WTC11 (cell line): ENCODE measurements around the gene SIK2. TPM values are rescaled to one million over a fixed set of nuclear protein-coding genes. Genes with fewer than 3 reads are reported as not detected.

Source experiments
- ATAC-seq: fragments of 200-7000 bp; cut with Tn5 transposase; 2 replicates; pipeline ENCODE4 v1.10.0; 2021; ENCODE audit warnings: mild to moderate bottlenecking, moderate library complexity
- CTCF ChIA-PET: fragments of 300-600 bp; sonication (Branson Sonifier 250); formaldehyde crosslinking; loops from one replicate; lab custom pipeline; 2021; ENCODE audit warnings: antibody characterized with exemption; lab: Charles Lee
- POLR2A ChIA-PET: fragments of 350-600 bp; sonication (Branson Sonifier 250); formaldehyde crosslinking; loops from one replicate; lab custom pipeline; 2021; ENCODE audit warnings: antibody characterized with exemption; lab: Charles Lee
- DNase-seq: peaks from one replicate; pipeline ENCODE4 v3.0.0; 2021; ENCODE audit warnings: low spot score
- H3K27ac Mint-ChIP-seq: 2 replicates; pipeline ENCODE4 v1.8.0; 2021; ENCODE audit warnings: mixed read lengths
- H3K27me3 Mint-ChIP-seq: 2 replicates; pipeline ENCODE4 v1.8.0; 2021; ENCODE audit warnings: low read depth, mild to moderate bottlenecking, moderate library complexity, mixed read lengths
- H3K36me3 Mint-ChIP-seq: 2 replicates; pipeline ENCODE4 v1.8.0; 2021; ENCODE audit warnings: mixed read lengths
- H3K4me1 Mint-ChIP-seq: 2 replicates; pipeline ENCODE4 v1.8.0; 2022; ENCODE audit warnings: mixed read lengths
- H3K4me3 Mint-ChIP-seq: 2 replicates; pipeline ENCODE4 v1.8.0; 2021; ENCODE audit warnings: mild to moderate bottlenecking, moderate library complexity, mixed read lengths
- H3K9me3 Mint-ChIP-seq: 2 replicates; pipeline ENCODE4 v1.8.0; 2021; ENCODE audit warnings: mixed read lengths
- CREM ChIP-seq: sonication (generic); formaldehyde crosslinking; IDR thresholded peaks from 2 replicates; pipeline ENCODE4 v1.8.1; 2022; ENCODE audit warnings: mild to moderate bottlenecking, missing genetic modification reagents, moderate library complexity
- ESRRA ChIP-seq: sonication (generic); formaldehyde crosslinking; IDR thresholded peaks from 2 replicates; pipeline ENCODE4 v1.8.1; 2022; ENCODE audit warnings: mild to moderate bottlenecking, missing genetic modification reagents, borderline replicate concordance
- ETV6 ChIP-seq: sonication (generic); formaldehyde crosslinking; IDR thresholded peaks from 2 replicates; pipeline ENCODE4 v1.8.1; 2022; ENCODE audit warnings: mild to moderate bottlenecking, missing genetic modification reagents
- GRHL2 ChIP-seq: fragments of 250-450 bp; sonication (Bioruptor Pico); IDR thresholded peaks from 2 replicates; pipeline ENCODE4 v1.8.0; 2022; ENCODE audit warnings: mild to moderate bottlenecking, moderate library complexity; ENCODE audit not compliant: insufficient replicate concordance, severe bottlenecking
- MAX ChIP-seq: sonication (generic); formaldehyde crosslinking; IDR thresholded peaks from 2 replicates; pipeline ENCODE4 v1.8.0; 2022; ENCODE audit warnings: mild to moderate bottlenecking, missing genetic modification reagents
- MLX ChIP-seq: sonication (generic); formaldehyde crosslinking; IDR thresholded peaks from 2 replicates; pipeline ENCODE4 v1.8.1; 2023; ENCODE audit warnings: mild to moderate bottlenecking, missing genetic modification reagents, moderate library complexity
- MXD4 ChIP-seq: fragments of 250-450 bp; sonication (Bioruptor Pico); IDR thresholded peaks from 2 replicates; pipeline ENCODE4 v1.8.0; 2021; ENCODE audit warnings: mild to moderate bottlenecking, moderate library complexity, borderline replicate concordance
- NR2C2 ChIP-seq: sonication (generic); formaldehyde crosslinking; IDR thresholded peaks from 2 replicates; pipeline ENCODE4 v1.8.0; 2022; ENCODE audit warnings: mild to moderate bottlenecking, missing genetic modification reagents
- TP53 ChIP-seq: sonication (generic); formaldehyde crosslinking; IDR thresholded peaks from 2 replicates; pipeline ENCODE4 v1.8.1; 2023; ENCODE audit warnings: mild to moderate bottlenecking, missing genetic modification reagents
- USF1 ChIP-seq: sonication (generic); formaldehyde crosslinking; IDR thresholded peaks from 2 replicates; pipeline ENCODE4 v1.8.0; 2022; ENCODE audit warnings: mild to moderate bottlenecking, missing genetic modification reagents
- ZNF138 ChIP-seq: sonication (generic); formaldehyde crosslinking; conservative IDR thresholded peaks from 2 replicates; pipeline ENCODE4 v1.8.1; 2022; ENCODE audit warnings: mild to moderate bottlenecking, moderate library complexity, missing genetic modification reagents
- ZNF425 ChIP-seq: fragments of 250-450 bp; sonication (Bioruptor Pico); conservative IDR thresholded peaks from 2 replicates; pipeline ENCODE4 v1.9.0; 2021; ENCODE audit warnings: mild to moderate bottlenecking
- ZNF671 ChIP-seq: fragments of 250-450 bp; sonication (Bioruptor Pico); IDR thresholded peaks from 2 replicates; pipeline ENCODE4 v1.8.0; 2021; ENCODE audit warnings: mild to moderate bottlenecking
- ZSCAN18 ChIP-seq: fragments of 250-450 bp; sonication (Bioruptor Pico); IDR thresholded peaks from 2 replicates; pipeline ENCODE4 v2.1.2; 2022; ENCODE audit warnings: mild to moderate bottlenecking, moderate library complexity
- total RNA-seq: library from RNA; stranded (reverse); gene quantifications from 3 replicates; pipeline ENCODE4 v1.2.3, GENCODE V29; 2021

SIK2 gene
- total RNA-seq, 1 experiment from 2014 or later = 7.2 TPM

GRCh38 chr11:111745719-111746504 lies 143.7 kb downstream of the SIK2 start (continued):
- no peak for TF ChIP-seq ZSCAN18 (CRISPR knock-in tag)
- no peak for TF ChIP-seq MAX (CRISPR knock-in tag)
- no peak for TF ChIP-seq USF1 (CRISPR knock-in tag)
- TF ChIP-seq MLX = no peak

GRCh38 chr11:111748035-111748804 lies 146.0 kb downstream of the SIK2 start:
- no peaks in the 10 kb centered on the region for H3K4me1 Mint-ChIP-seq
- DNase-seq (no peak), ATAC-seq (peak; percentile 72)
- ChIA-PET CTCF (no interaction called here), POLR2A (no interaction called here)
- no peak overlapping the region for H3K4me3 Mint-ChIP-seq
- TF ChIP-seq NR2C2 (CRISPR knock-in tag) (no peak), MXD4 (CRISPR knock-in tag) (no peak), TP53 (CRISPR knock-in tag) (no peak), ETV6 (CRISPR knock-in tag) (no peak), ZNF671 (no peak), CREM (no peak), ZNF138 (CRISPR knock-in tag) (no peak)
- H3K36me3 Mint-ChIP-seq = peaks cover 75% of the 10 kb centered on the region
- no peak overlapping the region for H3K27ac Mint-ChIP-seq
- no peaks in the 10 kb centered on the region for H3K27me3 Mint-ChIP-seq
- H3K9me3 Mint-ChIP-seq = no peaks in the 10 kb centered on the region

GRCh38 chr11:111749646-111750045 lies 147.4 kb downstream of the SIK2 start:
- H3K27ac Mint-ChIP-seq = no peak overlapping the region
- POLR2A ChIA-PET = no interaction called here
- no peaks in the 10 kb centered on the region for H3K4me1 Mint-ChIP-seq
- H3K4me3 Mint-ChIP-seq = no peak overlapping the region
- no peak for DNase-seq
- no peak for ATAC-seq
- no peaks in the 10 kb centered on the region for H3K9me3 Mint-ChIP-seq
- TF ChIP-seq ESRRA (CRISPR knock-in tag) = no peak
- no peak for TF ChIP-seq GRHL2 (CRISPR knock-in tag)
- no peak for TF ChIP-seq ZNF425 (CRISPR knock-in tag)
- TF ChIP-seq, all 79 proteins: peak for 0
- H3K27me3 Mint-ChIP-seq = no peaks in the 10 kb centered on the region; the same call in 1 of the 2 replicates
- CTCF ChIA-PET = interaction anchor here (1.0 kb wide), 1 partner anchor 92 kb away, joined by 3 read pairs; no protein-coding TSS in a partner anchor
- peaks cover 77% of the 10 kb centered on the region for H3K36me3 Mint-ChIP-seq
